ENCODE measurements around the gene KMT2D.

The KMT2D gene

DNA sequence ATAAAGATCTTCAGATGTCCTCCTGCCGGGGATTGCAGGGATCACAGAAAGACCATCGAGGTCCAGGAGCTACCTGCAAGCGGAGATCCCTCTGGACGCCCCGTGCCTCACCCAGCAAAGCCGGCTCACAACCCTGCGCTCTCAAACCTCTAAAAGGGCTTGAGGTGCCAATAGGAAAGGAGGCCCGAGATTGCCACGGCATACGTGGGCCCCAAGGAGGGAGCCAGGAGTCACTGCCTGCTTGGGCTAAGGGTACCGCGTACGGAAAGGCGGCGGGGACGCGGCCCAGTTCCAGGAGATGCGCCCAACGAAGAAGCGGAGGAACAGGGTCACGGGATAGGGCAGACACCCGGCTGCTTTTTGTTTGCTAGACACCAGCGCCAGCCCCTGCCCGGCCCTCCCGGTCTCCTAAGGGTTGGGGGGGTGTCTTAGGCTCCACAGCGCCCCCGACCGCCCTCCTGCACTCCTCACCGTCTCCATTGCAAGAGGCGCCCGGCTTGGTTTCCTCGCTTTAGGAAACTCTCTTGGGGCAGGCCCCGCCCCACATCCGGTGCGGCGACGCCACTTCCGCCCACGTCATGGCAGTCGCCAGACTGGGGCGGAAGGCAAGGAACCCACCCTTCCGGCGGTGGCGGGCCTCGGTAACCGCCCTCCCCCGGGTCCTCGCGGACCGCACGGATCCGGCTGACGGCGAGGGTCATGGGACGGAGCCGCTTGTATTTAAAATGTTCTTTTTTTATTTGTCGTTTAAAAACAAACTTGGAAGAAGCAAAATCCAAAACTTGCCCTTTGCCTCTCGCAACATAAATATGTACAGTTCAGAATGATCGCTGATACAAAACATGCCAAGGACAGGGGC, 42.1 kb downstream of the KMT2D start, which contains the start of gene PRKAG1:
Gene PRKAG1 (minus strand): TSS at position 516 of the 859 bp plus-strand sequence. CDS start 36 bp downstream, at position 480.
- peak; percentile 99 for DNase-seq (ENCODE audit: low spot score)

DNA sequence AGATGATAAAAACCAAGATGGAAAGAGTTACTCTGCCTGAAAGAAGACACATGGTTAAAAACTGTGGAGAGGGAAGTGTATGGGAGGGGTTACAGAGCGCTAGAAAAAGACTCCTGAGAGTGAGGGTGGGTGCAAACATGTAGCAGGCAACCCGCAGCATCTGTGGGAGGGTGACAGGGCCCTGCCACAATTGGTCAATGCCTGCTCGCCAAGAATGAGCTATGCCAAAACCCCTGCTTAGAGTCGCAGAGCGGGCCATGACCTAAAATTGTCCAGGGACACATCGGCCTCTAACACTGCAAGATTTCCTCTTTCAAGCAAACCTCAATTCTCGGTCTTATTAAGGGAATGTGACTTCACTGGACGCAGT, 42.7 kb downstream of the KMT2D start:
- DNase-seq (ENCODE audit: low spot score): peak; percentile 59

DNA sequence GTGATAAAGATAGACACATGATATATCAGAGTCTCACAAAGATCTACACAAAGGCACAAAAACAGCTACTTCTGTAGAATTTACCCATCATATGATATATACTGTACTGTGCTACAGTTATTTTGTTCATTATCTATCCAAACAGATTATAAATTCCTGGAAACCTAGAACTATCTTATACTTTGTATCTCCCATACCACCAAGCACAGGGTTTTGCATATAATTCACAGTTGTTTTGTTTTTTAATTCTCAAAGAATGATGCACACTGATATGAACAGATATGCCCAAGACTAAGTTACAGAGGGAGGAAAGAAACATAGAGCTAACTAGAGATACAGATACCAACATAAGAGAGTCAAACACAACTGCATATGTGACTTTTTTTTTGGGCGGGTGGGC, 45.4 kb downstream of the KMT2D start:
- no peak for DNase-seq (ENCODE audit: low spot score)

GRCh38 chr12:49014547-49014946, 46.0 kb downstream of the KMT2D start:
- peak; percentile 45 for DNase-seq (ENCODE audit: low spot score)

DNA sequence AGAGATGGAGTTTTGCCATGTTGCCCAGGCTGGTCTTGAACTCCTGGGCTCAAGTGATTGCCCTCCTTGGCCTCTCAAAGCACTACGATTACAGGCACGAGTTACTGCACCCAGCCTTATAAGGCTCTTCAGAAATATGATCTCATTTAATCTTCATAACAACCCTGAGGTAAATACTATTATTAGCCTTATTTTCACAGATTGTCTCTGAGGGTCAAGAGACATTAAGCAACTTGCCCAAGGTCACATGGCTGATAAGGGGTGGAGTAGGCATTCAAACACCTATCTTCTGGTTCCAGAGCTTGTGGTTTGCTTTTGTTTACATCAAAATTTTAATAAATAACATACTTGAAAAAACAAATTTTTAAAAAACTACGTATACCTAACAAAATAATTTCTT, 47.2 kb downstream of the KMT2D start:
- no peak for DNase-seq (ENCODE audit: low spot score)

- no peak for DNase-seq (ENCODE audit: low spot score)
Observed at GRCh38 chr12:49012739-49013138, 47.9 kb downstream of the KMT2D start.
